ENCODE data around the gene ACVR2B. TPM values are rescaled to one million over a fixed set of nuclear protein-coding genes. Genes with fewer than 3 reads are reported as not detected.

ACVR2B gene
- total and polyA plus RNA-seq, 2 experiments from 2014 or later: 27.9 to 98.7 TPM

GRCh38 chr3:38510631-38511030 is 56.9 kb downstream of the ACVR2B start:
- no peak overlapping the region for H3K27ac ChIP-seq (ENCODE audit: low read depth)
- no peaks in the 10 kb centered on the region for H3K27me3 Mint-ChIP-seq (ENCODE audit: insufficient read depth, low read depth, poor library complexity)

More at GRCh38 chr3:38510631-38511030, 56.9 kb downstream of the ACVR2B start:
- H3K27ac Mint-ChIP-seq: no peak overlapping the region
- Histone ChIP-seq H3F3A (replicated peaks; ENCODE audit: low read depth) (no peaks in the 10 kb centered on the region), H2AFZ (no peak overlapping the region), H3K4me2 (no peak overlapping the region), H4K20me1 (replicated peaks; ENCODE audit: insufficient read depth) (peaks cover 5% of the 10 kb centered on the region; the same call in 1 of the 2 replicates), H3K79me2 (replicated peaks; ENCODE audit: insufficient read depth) (no peaks in the 10 kb centered on the region), H3K27me3 (ENCODE audit: insufficient read depth) (no peaks in the 10 kb centered on the region), H3K4me3 (no peak overlapping the region), H3K9me2 (ENCODE audit: insufficient read depth) (no peaks in the 10 kb centered on the region), H3K4me1 (ENCODE audit: insufficient read depth) (no peaks in the 10 kb centered on the region), H3K36me3 (ENCODE audit: insufficient read depth) (0 out of 2 replicates have a peak, but pooled peaks cover 6% of the 10 kb centered on the region)
- no peaks in the 10 kb centered on the region for H3K4me1 Mint-ChIP-seq
- H3K36me3 Mint-ChIP-seq (ENCODE audit: low read depth): peaks cover 22% of the 10 kb centered on the region
- TF ChIP-seq EZH2phosphoT487 (IDR thresholded peaks at IDR 0.05; ENCODE audit: unreplicated experiment) (no peak), CTCF (conservative IDR thresholded peaks at IDR 0.05; ENCODE audit: low read depth in 2 of 2) (no peak), STAT1 (IDR thresholded peaks at IDR 0.05; ENCODE audit: unreplicated experiment) (no peak), JUNB (IDR thresholded peaks at IDR 0.05; ENCODE audit: unreplicated experiment) (no peak), REST (IDR thresholded peaks at IDR 0.05; ENCODE audit: unreplicated experiment) (no peak), ZNF331 (CRISPR knock-in tag; IDR thresholded peaks at IDR 0.05; ENCODE audit: low read depth) (no peak), EZH2 (IDR thresholded peaks at IDR 0.05; ENCODE audit: low read depth, unreplicated experiment) (no peak), NANOG (IDR thresholded peaks at IDR 0.05; ENCODE audit: borderline replicate concordance) (no peak)
- no peak for DNase-seq (ENCODE audit: low spot score)
- no peak overlapping the region for H3K4me3 Mint-ChIP-seq
- H3K9me3 Mint-ChIP-seq: no peaks in the 10 kb centered on the region
- no peak for ATAC-seq
